Glutamatergic neuron (in vitro differentiated cells): Measurements from ENCODE around the gene NKAP. TPM values are rescaled to one million over a fixed set of nuclear protein-coding genes. Genes with fewer than 3 reads are reported as not detected.
"Not testable (repeated sequence)": the region's sequence is repeated elsewhere in the genome, so short reads cannot be mapped to it uniquely, and the experiment has no call there.

Experiments
- DNase-seq: peaks from one replicate; pipeline ENCODE4 v3.0.0; 2022
- H3K27ac Mint-ChIP-seq: one replicate; pipeline ENCODE4 v1.8.0; 2020; ENCODE audit warnings: mild to moderate bottlenecking, mixed read lengths, inconsistent platforms; ENCODE audit not compliant: unreplicated experiment
- H3K27me3 Mint-ChIP-seq: one replicate; pipeline ENCODE4 v1.8.0; 2020; ENCODE audit warnings: mild to moderate bottlenecking, moderate library complexity, mixed read lengths, inconsistent platforms; ENCODE audit not compliant: unreplicated experiment
- H3K36me3 Mint-ChIP-seq: one replicate; pipeline ENCODE4 v1.8.0; 2020; ENCODE audit warnings: mild to moderate bottlenecking, mixed read lengths, inconsistent platforms; ENCODE audit not compliant: unreplicated experiment
- H3K4me1 Mint-ChIP-seq: one replicate; pipeline ENCODE4 v1.8.0; 2020; ENCODE audit warnings: mild to moderate bottlenecking, low read depth, mixed read lengths, inconsistent platforms; ENCODE audit not compliant: unreplicated experiment
- H3K4me3 Mint-ChIP-seq: one replicate; pipeline ENCODE4 v1.8.0; 2020; ENCODE audit warnings: mild to moderate bottlenecking, mixed read lengths, inconsistent platforms; ENCODE audit not compliant: unreplicated experiment
- H3K9me3 Mint-ChIP-seq: one replicate; pipeline ENCODE4 v1.8.0; 2020; ENCODE audit warnings: mild to moderate bottlenecking, moderate library complexity, mixed read lengths, inconsistent platforms; ENCODE audit not compliant: unreplicated experiment
- CTCF ChIP-seq: fragments of 200-600 bp; sonication (generic); IDR thresholded peaks from one replicate; pipeline ENCODE4 v1.5.0; 2021; ENCODE audit not compliant: partially characterized antibody, unreplicated experiment
- total RNA-seq: library from RNA; stranded (reverse); fragmentation: NEBNext Ultra II Directional; extraction: Animal tissue kit (Norgen Biotek cat#: 25700); gene quantifications from one replicate; pipeline ENCODE4 v1.2.1, GENCODE V29; 2021; ENCODE audit not compliant: unreplicated experiment

The NKAP gene
- total RNA-seq, 1 donor from 2014 or later: 7.8 TPM

- Mint-ChIP-seq H3K27me3 (no peaks in the 10 kb centered on the region), H3K9me3 (peaks cover 2% of the 10 kb centered on the region), H3K4me1 (no peaks in the 10 kb centered on the region), H3K4me3 (no peak overlapping the region), H3K36me3 (no peaks in the 10 kb centered on the region), H3K27ac (no peak overlapping the region)
- no peak for DNase-seq
- TF ChIP-seq CTCF: no peak
Measured at GRCh38 chrX:119986203-119986602, 42.7 kb upstream of the NKAP start.

- H3K36me3 Mint-ChIP-seq: no peaks in the 10 kb centered on the region
- no peak for TF ChIP-seq CTCF
- H3K27ac Mint-ChIP-seq: no peak overlapping the region
- no peak overlapping the region for H3K4me3 Mint-ChIP-seq
- H3K4me1 Mint-ChIP-seq: no peaks in the 10 kb centered on the region
- no peaks in the 10 kb centered on the region for H3K27me3 Mint-ChIP-seq
- no peaks in the 10 kb centered on the region for H3K9me3 Mint-ChIP-seq
- DNase-seq: no peak
Measured at GRCh38 chrX:119984652-119985051, 41.1 kb upstream of the NKAP start.

- no peak overlapping the region for H3K27ac Mint-ChIP-seq
- no peaks in the 10 kb centered on the region for H3K27me3 Mint-ChIP-seq
- H3K9me3 Mint-ChIP-seq: no peaks in the 10 kb centered on the region
- H3K36me3 Mint-ChIP-seq: no peaks in the 10 kb centered on the region
- no peak overlapping the region for H3K4me3 Mint-ChIP-seq
- TF ChIP-seq CTCF: no peak
- no peak for DNase-seq
- H3K4me1 Mint-ChIP-seq: no peaks in the 10 kb centered on the region
Measured at GRCh38 chrX:119983494-119983893, 39.9 kb upstream of the NKAP start.

- no peak for TF ChIP-seq CTCF
- Mint-ChIP-seq H3K27ac (no peak overlapping the region), H3K27me3 (no peaks in the 10 kb centered on the region), H3K36me3 (no peaks in the 10 kb centered on the region), H3K4me3 (no peak overlapping the region), H3K9me3 (no peaks in the 10 kb centered on the region), H3K4me1 (no peaks in the 10 kb centered on the region)
- no peak for DNase-seq
Measured at GRCh38 chrX:119982145-119982544, 38.6 kb upstream of the NKAP start.

GRCh38 chrX:119981286-119982070, 37.9 kb upstream of the NKAP start:
- H3K27me3 Mint-ChIP-seq: no peaks in the 10 kb centered on the region

GRCh38 chrX:119977172-119977571, 33.6 kb upstream of the NKAP start:
- H3K4me3 Mint-ChIP-seq, DNase-seq, H3K4me1 Mint-ChIP-seq, H3K9me3 Mint-ChIP-seq, H3K36me3 Mint-ChIP-seq, H3K27ac Mint-ChIP-seq, H3K27me3 Mint-ChIP-seq: not testable (repeated sequence)

More at GRCh38 chrX:119981286-119982070, 37.9 kb upstream of the NKAP start:
- H3K4me1 Mint-ChIP-seq: no peaks in the 10 kb centered on the region
- H3K36me3 Mint-ChIP-seq: no peaks in the 10 kb centered on the region
- no peaks in the 10 kb centered on the region for H3K9me3 Mint-ChIP-seq
- H3K4me3 Mint-ChIP-seq: no peak overlapping the region
- H3K27ac Mint-ChIP-seq: no peak overlapping the region
- TF ChIP-seq CTCF: peak; percentile 27
- DNase-seq: peak; percentile 40
